ENCODE results near the gene SLC9A3.
"Not testable (repeated sequence)": the region's sequence is repeated elsewhere in the genome, so short reads cannot be mapped to it uniquely, and the experiment has no call there.

SLC9A3 gene

DNA sequence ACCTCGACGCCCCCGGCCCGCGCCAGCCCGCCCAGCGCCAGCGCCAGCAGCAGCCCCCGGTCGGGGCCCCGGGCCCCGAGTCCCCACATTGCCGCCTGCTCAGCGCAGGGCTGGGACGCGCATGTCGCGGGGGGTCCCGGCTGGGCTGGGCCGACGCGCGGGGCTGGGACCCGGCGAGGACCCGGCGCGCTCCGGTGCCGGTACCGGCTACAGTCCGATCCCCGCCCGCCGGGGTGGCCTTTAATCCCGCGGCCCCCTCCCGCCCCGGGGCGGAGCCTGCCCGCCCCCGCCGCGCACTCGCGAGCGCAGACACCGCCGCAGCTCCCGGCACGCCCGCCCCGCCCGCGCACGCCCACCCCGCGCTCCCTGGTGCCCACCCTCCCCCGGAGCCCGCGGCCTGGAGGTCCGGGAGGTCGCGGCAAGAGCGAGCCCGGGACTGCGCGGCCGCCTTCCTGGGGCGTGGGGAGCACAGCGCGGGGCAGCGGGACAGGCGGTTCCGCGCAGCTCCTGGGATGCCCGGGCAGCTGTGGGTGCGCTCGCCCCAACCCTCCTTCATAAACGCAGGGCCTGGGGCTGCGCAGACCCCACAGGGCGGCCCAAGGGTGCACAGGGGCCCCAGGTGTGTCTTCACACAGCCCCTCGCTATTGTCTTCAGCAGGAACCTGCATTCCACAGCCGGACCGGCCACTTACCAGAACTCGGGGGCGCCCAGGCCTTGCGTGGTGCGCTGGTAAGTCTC is at the start of gene SLC9A3:
Gene SLC9A3, minus strand, starts transcription at position 216 of the 739 bp plus-strand sequence.
- no peak for DNase-seq

DNA sequence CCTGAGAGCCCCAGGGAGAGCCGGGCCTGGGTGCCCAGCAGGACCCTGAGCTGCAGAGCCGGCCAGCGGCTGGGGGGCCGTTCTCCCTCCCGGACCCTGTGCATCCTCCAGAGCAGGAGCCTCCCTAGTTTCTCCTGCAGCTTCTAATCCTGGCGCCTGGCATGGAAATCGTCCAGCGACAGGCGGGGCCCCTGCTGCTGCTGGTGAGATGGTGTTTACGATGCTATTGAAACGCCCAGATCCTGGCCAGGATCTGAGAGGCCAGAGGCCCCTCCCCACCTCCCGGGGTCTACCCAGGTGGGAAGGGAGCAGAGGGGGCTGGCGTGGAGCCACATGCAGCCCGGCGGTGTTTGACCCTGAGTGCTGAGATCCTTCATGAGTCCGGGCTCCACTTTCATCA is 49.7 kb upstream of the SLC9A3 start:
- no peak for DNase-seq

DNA sequence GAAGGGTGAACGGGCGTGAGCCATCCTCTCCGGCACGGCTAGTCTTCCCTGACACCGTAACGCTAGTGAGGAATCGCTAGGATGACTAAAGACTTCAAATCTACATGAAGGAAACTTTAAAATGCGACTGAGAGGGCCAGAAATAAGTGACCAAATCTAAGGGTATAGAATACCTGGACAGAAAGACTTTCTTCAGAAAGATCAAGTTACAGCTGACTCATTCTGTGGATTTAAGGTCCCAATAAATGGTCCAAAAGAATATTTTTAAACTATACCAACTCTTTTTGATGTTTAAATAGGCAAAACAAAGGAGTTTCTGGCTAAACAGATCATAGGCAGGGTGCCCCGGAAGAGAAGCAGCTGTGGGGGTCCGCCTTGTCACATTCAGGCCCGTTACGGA is 49.0 kb upstream of the SLC9A3 start:
- DNase-seq: no peak

DNA sequence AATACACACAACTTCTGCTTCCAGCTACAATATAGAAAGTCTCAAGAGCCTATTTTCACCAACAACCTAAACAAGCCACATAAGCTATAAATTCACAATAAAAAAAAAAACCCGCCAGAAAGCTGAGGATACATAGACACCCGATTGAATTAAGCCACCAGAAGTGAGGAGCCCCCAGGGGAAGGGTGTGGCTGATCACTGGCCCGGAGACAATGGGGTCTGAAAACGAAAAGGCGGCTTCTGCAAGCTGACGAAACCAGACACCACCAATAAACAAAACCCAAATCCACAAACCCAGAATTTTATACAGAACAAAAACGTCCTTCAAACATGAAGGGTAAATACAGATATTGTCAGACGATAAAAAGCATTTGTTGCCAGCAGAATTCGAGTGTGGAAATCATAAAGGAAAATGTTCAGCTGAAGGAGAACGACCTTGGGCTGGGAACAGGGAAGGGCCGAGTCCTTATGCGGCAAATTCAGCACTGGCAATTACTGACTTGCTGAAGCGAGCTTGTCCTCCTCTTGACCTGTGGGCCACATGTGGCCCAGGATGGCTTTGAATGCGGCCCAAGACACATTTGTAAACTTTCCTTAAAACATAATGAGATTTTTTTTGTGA is 48.3 kb upstream of the SLC9A3 start:
- no peak for DNase-seq

DNA sequence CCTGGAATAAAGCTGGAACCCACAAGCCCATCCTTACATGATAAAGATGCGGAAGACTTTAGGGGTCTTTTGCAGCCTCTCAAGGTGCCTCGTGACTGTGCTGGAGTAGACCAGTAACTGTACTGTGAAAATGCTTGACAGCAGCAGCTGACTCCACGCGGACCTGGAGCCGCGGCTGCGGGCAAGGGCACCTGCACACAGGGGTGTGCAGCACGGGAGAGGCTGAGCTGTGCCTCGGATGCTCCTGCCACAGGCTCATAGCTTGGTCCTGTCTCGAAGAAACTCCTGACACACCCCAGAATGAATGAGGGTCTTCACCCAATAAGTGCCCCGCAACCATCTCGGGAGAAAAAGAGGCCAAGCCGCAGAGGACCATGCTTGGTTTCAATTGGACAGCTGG is 47.5 kb upstream of the SLC9A3 start:
- no peak for DNase-seq

DNA sequence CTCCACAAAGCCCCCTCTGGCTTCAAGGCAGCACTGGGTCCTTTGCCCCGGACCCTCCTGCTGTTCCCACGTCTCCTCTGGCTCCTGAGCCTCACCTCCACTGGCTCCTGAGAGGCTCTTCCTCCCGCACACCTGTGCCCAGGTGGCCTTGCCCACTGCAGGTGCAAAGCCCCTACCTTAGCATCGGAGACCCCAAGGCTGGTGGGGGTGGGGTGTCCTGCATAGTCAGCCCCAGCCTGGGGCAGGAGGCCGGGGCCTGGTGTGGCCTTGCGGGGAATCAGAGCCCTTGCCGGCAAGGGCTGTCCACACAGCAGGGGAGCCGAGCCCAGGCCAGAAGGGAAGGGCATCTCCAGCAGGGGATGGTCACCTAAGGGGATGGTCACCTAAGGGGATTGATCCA is 46.6 kb upstream of the SLC9A3 start:
- DNase-seq: no peak

DNA sequence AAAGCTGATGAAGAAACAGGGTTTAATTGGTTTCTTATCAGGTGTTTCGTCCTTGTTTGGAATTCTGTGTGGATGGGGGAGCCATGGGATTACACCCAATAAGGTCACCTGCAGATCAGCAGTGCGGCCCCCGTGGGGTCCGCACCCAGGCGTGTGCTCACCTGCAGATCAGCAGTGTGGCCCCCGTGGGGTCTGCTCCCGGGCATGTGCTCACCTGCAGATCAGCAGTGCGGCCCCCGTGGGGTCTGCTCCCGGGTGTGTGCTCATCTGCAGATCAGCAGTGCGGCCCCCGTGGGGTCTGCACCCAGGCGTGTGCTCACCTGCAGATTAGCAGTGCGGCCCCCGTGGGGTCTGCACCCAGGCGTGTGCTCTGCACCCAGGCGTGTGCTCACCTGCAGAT is 46.2 kb upstream of the SLC9A3 start:
- DNase-seq: no peak

DNA sequence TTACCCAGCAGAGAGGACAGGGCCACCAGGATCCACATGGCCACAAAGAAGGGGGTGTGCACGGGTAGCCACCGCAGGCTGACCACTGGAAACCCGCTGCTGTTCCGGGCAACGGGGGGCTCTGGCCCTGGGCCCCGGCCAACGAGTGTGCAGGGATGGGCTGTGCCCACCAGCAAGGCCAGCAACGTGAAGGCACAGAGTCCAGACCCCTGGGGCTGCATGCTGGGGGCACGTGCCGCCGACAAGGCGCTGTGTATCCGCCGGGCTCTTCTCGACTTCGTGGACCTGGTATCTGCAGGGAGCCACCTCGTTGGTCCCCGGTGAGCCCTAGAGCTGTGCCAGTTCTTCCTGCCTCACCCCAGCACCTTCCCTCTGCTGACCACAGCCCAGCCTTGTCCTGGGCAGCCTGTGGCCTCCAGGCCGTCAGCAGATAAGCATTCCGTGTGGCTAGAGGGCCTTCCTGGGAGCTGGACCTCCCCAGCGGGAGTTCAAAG is 45.7 kb upstream of the SLC9A3 start:
- DNase-seq: no peak

DNA sequence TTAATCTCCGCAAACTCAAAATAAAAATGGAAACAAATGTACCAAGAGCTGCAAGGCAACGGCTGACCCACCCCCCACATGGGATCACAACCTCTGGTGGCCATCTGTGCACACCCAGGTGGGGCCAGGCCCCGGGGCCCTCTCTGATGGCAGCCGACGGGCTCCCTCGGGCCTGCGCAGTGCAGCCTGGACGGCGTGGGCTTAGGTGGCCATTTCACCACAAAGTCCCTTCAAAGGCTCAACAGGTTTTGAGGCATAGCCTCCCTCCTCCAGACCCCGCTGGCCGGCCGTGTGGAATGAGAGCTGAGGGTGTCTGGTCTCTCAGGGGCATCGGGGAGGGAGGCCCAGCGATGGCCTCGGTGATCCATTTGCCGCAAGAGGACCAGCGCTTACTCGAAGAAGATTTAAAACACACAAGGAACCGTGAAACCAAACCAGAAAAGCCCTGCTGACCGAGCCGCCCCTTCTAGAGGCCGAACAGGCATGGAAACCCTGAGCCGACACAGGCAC is 45.2 kb upstream of the SLC9A3 start:
- DNase-seq: no peak

DNA sequence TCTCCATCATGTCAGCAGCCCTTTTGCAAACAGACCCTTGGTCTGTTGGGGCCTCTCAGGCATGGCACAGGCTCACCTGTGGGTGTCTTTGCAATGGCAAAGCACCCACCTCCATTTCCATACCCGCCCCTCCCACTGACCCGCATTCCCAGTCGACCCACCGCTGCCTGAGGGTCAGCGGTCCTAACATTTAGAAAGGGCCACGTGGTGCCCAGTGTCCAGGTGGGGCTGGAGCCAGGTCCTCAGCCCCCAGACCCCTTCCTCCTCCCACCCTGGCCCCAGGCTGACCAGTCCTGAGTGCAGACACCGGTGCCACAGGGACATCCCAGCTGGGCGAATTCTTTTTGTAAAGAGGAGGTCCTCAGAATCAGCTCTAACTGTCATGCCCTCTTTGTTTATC is 44.6 kb upstream of the SLC9A3 start:
- no peak for DNase-seq

DNA sequence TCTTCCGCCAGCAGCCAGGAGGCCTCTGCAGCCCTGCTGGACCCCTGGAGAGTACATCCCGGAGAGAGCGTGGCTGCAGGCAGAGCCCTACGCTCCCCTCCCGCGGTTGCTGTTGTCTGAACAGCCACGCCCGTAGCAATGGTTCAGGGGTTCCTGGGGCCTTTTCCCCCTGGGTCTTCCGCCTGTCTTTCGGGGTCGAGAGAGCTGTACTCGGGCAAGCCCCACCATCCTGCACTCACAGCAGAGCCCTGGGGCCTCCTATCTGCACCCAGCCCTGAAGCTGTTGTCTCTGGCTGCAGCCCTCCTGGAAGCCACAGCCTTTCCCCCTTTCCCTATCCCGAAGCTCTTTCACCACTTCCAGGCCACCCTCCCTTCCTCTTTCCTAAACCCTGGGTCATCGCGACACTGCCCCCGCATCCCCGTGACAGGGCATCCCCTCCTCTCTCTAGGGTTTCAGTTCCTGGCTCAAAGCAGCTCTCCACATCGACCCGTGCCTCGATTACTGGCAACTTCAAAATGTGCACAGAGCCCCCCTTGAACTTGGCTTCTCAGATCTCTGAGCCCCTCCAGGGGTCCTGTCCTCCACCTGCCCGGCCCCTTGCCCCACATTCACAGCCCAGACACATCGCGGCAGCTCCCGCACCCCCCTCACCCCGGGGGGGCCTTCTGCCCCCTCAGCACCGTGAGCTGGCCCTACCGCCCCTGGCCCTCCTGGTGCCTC is 44.0 kb upstream of the SLC9A3 start:
- DNase-seq: no peak

DNA sequence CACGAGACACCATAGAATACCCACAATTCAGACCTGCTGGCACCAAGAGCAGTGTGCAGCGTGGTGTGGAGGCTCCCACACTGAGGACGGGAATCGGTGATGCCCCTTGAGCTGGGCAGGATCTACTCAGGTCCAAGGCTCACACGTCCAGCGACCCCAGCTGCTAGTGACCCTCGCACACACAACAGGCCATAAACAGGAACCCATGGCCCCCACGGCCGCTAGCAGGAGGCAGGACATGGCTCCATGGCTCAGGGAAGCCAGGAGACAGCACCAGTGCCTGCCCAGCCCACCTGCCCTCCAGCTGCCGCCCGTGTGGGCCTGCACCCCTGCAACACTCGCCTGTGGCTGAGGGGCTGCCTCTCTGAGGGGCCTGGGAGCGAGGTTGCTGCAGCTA is 43.4 kb upstream of the SLC9A3 start:
- DNase-seq: no peak

DNA sequence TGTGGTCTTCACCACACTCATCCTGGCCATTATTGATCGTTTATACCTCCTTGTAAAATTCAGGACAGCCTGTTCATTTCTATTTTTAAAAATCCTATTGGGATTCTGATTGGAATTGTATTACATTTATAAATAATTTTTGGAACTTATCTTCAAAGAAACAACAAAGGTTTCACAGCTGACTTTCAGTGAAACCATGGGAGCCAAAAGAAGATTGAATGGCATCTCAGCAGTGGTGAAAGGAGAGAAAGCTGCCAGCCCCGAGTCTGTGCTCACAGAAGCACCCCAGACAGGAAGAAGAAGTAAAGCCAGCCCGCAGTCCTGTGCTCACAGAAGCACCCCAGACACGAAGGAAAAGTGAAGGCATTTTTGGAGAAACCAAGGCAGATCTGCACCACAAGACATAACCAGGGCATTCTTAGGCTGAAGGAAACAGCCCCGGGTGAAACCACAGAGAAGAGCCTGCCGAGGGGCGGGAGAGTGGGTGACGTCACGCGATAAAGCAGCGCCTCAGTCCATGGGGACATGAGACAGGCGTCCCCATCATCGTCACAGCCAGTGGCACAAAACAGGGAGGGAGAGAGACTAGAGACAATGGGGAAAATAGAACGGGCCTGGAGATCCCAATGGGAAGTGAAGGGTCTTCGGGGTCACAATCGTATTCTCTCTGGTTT is 42.5 kb upstream of the SLC9A3 start:
- no peak for DNase-seq

DNA sequence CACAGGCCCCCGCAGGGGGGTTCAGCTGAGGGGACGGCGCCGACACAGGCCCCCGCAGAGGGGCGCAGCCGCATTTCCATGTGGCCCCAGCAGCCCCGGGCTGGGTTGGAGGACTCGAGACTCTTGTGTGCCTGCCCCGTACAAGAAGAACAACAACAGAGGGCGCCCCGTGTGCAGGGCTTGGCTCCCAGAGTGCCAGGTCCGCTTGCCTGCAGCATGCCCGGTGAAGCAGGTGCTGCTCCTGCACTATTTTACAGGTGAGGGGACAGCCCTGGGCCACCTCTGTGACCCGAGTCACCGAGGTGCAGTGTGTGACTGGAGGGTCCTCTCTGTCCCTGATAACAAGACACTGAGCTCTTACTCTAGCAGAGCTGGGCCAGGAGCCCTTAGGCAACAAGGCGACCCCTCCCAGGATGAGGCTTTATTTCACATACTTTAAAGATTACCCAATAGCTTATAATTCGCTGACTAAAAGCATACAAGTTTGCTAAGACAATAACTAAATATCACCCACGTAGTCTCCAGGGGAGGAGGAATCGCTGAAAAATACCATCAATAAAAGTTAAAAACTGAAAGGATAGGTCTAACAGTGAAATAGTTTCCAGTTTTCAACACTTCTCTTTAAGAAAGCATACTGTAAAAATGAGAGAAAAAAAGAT is 41.7 kb upstream of the SLC9A3 start:
- no peak for DNase-seq

DNA sequence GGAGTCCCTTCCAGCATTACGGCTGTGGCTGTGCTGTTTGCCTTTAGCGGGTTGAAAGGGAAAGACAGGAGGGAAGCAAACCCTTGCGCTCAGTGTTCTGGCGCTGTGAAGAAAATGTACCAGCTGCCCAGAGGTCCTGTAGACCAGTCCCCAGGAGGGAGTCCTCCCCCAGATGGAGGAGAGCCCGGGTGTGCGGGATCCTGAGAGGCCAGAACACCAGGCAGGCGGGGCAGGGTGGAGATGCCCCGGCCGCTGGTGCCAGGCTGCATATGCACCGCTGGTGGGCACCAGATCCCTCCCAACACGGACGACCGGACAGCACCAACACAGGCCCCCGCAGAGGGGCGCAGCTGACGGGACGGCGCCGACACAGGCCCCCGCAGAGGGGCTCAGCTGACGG is 37.2 kb upstream of the SLC9A3 start:
- no peak for DNase-seq

DNA sequence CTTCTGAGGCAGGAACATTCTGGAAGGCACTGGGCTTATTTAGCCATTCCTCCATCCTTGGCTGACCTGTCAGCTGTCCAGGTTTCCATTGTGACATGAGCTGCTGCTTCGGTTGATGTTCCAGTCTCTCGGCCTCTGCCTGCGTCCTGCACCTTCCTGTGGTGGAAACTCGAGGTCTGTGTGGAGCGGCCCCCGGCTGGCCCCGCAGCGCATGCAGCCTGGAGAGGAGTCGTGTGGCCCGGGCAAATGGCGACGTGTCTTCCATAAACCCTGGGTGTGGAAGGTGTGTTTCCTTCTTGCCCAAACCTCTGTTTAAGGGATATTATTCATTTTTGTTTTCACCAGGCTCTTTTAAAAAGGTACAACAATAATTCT is 36.5 kb upstream of the SLC9A3 start:
- DNase-seq: no peak

DNA sequence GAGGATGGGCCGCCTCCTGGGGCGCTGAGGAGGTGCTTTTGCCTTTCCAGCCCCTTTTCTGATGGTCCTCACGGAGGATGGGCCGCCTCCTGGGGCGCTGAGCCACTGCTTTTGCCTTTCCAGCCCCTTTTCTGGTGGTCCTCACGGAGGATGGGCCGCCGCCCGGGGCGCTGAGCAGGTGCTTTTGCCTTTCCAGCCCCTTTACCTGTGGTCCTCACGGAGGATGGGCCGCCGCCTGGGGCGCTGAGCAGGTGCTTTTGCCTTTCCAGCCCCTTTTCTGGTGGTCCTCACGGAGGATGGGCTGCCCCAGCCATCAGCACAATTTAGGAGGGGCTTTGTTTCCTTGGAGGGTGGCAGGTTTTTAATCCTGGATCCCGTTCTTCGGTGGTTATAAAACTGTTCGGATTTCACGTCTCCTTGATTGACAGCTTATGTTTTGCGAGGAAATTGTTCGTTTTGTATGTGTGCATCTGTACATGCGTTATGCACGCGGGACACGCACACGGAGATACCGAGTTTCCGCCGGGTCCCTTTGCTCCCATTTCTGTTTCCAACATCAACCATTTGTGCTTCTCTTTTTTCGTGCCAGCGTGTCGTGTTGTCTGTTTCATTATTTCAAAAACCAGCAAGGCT is 34.7 kb upstream of the SLC9A3 start:
- DNase-seq: no peak

DNA sequence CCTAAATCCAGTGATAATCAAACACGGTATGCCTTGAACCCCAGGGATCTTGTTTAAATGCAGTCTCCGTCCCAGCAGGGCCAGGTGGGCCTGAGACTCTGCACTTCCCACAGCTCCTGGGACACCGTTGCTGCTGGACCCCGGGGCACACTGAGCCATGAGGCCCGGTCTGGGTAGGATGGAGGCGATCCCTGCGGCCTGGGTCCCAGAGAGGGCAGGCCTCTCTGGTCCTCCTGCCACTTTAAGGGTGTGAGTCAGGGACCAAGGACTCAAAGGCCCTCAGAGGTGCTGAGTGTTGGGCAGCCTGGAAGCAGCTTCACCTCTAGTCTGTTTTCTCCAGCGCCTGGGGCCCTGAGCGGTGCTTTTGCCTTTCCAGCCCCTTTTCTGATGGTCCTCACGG is 34.1 kb upstream of the SLC9A3 start:
- no peak for DNase-seq

DNA sequence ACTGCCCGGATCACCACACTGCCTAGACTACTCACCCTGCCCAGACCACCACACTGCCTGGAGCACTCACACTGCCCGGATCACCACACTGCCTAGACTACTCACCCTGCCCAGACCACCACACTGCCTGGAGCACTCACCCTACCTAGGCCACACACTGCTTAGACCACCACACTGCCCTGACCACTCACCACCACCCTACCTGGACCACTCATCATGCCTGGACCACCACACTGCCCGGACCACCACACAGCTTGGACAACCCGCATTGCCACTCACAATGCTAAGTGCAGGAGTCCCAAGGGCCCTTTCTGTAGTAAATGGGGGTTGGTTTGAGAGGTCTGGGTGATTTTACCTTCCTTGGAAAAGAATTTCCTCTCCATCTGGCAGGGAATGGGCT is 33.7 kb upstream of the SLC9A3 start:
- DNase-seq: not testable (repeated sequence)

DNA sequence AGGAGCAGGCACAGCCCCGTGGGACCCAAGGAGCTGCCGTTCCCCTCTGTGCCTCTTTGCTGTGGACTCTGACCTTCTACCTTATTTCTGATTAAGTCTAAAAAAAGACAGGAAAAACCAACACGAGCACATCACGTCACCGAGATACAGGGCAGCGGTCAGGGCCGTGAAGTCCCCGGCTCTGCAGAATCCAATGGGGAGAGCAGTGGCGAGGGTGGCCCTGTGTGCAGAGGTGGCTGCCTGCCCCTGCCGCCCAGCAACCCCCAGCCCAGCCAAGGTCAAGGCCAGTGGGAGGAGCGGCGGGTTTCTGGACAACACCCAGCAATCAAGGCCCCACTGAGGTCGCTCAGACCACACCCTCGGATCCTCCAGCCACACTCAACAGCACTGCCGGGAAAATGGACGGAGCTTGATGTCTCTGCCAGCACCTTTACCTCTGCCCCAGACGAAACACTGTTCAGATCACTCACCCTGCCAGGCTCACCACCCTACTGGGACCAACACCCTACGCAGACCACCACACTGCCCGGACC is 32.7 kb upstream of the SLC9A3 start:
- DNase-seq: no peak

DNA sequence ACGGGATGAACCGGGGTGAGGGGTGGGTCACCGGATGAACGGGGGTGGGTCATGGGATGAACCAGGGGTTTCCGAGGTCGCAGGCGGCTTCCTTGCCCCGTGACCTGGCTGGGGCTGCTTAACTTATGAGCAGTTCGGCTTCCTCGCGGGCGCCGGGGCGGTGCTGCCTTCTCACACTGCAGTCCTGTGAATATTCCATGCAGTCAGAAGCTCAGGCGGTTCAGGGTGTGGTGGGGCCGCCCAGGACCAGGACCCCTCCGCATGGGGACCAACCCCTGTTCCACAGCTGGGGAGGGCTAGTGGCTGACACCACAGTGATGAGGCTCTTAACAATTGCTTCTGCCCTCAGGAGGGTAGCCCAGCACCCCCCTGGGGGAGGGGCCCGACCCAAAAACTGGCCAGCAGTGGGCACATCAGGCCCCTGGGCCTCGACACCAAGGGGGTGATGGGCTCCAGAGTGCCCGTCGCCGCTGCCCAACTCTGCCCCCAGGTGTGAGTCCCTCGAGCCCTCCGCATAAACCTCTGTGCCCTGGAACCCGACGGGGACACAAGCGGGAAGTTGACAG is 30.9 kb upstream of the SLC9A3 start:
- no peak for DNase-seq
